Liver (tissue), 3 donors: Measurements from ENCODE around the gene ST8SIA1.

Experiments used
- CTCF ChIP-seq: fragments of 150-350 bp; IDR thresholded peaks from 2 replicates; pipeline ENCODE4 v1.5.1; 2017; ENCODE audit warnings: improper control_type of control experiment, low read depth, low read length; ENCODE audit not compliant: missing input control
- EGR1 ChIP-seq, 2 donors: IDR thresholded peaks; 2 replicates each; pipeline ENCODE4 v1.6.1; 2016 to 2018; ENCODE audit warnings: antibody characterized with exemption in 2 of 2, low read depth in 2 of 2
- HNF4A ChIP-seq, 2 donors: conservative IDR thresholded peaks; 2 replicates each; pipeline ENCODE4 v1.6.1; 2016; ENCODE audit warnings: antibody characterized with exemption in 2 of 2, mild to moderate bottlenecking in 2 of 2
- MAX ChIP-seq: IDR thresholded peaks from 2 replicates; pipeline ENCODE4 v1.6.1; 2016; ENCODE audit warnings: antibody characterized with exemption
- REST ChIP-seq: IDR thresholded peaks from 2 replicates; pipeline ENCODE4 v1.6.1; 2016; ENCODE audit warnings: antibody characterized with exemption, mild to moderate bottlenecking
- YY1 ChIP-seq: IDR thresholded peaks from 2 replicates; pipeline ENCODE4 v1.6.1; 2016; ENCODE audit warnings: antibody characterized with exemption, mild to moderate bottlenecking
- donor health status: healthy.
- donor health status: healthy.

GRCh38 chr12:22374508-22374907 lies 40.0 kb upstream of the ST8SIA1 start:
- TF ChIP-seq CTCF (no peak), REST (no peak), EGR1 (IDR thresholded peaks at IDR 0.05; ENCODE audit: low read depth in 2 of 2) (no peak), MAX (no peak), YY1 (no peak), HNF4A (conservative IDR thresholded peaks at IDR 0.05) (no peak)
